ENCODE measurements around the gene PI16.

PI16 gene

DNA sequence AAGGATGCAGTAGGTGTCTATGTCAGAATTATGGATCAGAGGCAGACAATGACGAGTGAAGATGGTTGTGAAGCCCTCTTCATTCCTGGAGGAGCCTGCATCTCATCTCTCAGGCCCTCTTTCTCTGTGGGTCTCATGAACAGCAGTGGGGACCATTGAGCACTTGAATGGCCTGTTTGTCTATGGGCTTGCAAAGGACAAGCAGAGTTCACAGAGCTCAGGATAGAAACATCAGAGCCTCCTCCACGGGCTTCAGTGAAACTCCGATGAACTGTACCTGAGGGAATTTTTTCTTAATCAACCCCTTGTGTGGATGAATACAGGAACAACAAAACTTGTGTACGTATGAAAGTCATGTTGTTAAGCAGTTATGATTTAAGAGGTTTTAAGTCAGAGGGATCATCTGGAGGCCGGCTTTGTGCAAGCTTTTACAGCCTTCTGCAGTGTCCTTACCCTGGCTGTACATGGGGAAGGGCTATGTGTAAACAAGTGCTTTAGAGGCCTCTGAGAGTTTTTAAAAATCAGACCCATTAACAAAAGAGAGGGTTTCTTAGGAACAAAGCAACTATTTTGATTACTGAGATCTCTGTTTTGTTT, 29.7 kb upstream of the PI16 start:
- TF ChIP-seq, protein P1, sequence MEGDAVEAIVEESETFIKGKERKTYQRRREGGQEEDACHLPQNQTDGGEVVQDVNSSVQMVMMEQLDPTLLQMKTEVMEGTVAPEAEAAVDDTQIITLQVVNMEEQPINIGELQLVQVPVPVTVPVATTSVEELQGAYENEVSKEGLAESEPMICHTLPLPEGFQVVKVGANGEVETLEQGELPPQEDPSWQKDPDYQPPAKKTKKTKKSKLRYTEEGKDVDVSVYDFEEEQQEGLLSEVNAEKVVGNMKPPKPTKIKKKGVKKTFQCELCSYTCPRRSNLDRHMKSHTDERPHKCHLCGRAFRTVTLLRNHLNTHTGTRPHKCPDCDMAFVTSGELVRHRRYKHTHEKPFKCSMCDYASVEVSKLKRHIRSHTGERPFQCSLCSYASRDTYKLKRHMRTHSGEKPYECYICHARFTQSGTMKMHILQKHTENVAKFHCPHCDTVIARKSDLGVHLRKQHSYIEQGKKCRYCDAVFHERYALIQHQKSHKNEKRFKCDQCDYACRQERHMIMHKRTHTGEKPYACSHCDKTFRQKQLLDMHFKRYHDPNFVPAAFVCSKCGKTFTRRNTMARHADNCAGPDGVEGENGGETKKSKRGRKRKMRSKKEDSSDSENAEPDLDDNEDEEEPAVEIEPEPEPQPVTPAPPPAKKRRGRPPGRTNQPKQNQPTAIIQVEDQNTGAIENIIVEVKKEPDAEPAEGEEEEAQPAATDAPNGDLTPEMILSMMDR (IDR thresholded peaks at IDR 0.05): no peak

DNA sequence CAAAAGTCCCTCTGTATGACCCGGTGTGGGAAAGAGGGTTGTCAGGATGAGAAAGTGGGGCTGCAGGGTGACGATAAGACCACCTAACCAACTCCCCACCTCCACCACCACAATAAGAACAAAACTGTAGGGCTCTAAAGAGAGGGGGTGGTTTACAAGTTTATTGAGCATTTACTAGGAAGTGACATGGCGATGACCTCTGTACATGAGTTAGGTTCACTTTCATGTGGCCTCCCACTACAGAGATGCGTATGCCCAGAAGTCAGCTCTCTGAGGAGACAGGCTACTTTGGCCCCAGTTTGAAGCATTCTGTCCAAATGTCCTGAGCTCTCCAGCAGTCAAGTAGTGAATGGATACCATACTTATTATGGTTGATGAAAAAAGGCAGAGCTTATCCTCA, 28.7 kb upstream of the PI16 start:
- TF ChIP-seq, protein P1 (IDR thresholded peaks at IDR 0.05): no peak

DNA sequence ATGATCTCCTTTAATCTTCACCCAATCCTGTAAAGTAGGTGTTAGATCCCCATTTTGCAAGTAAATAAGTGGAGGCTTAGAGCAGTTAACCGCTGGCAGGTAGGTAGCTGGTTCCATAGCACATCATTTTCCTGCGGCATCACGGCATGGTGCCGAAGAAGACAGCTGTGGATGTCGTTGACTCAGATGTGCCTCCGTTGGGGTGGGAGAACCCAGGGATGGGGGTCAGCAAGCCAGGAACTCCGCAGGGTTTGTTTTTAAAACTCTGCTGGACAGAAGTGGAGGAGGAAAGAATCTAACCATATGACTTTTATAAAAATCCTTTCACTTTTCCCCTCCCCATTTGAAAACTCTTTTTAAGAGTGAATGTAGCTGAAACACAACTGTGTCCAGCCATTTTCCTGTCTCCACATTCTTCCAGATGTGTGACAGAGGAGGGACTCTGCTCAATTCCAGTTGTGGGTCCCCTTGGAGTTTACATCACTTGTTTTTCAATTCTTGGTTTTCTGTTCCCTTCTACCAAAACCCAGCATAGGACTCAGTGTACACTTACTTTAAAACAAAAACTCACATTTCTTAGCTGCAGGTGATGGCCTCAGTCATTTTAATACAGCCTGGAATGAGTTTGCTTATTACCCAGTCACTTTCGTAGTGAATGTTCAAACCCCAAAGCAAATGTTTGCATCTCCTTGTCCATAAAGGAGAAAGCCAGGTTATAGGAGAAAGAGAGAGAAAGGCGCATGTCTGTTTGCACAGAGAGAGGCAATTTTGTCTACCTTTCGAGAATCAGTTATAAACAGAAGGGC, 27.6 kb upstream of the PI16 start:
- TF ChIP-seq, protein P1 (IDR thresholded peaks at IDR 0.05): no peak

DNA sequence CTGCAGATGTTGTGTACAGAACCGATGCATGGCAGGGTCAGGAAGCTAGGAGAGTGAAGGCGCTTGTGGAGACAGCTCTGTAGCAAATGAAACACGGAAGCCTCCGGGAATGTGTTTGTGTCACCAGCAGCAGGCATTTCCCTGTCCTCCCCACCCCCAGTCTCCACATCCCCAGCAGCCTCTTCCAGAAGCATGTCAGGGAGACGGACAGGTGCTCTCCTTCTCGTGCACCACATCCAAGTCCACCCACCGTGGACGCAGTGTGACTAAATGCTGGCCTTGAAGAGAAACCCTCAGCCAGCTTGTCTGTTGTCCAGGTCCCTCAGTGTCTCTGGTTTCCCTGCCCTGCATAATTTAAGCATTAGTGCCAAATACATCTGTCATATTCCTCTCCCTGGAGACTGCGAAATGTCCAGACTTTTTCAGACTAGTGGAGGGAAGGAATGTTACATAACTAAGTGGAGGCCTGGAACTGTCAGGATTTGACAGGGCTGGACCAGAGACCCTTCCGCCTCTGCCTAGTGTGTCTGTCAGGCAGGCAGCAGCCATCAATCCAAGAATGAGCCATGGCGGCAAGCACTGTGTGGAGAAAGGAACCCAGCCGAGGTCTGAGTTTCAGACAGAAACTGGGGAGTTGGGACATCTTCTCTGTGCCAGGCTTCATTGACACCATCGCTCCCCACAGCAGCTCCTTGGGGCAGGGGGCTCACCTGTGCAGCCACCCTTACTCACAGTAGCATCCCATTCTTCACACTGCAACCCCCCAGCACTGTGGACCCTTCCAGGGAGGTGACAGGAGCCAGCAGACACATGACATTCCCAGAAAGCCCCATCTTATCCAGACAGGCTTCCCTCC, 26.6 kb upstream of the PI16 start:
- TF ChIP-seq, protein P1 (IDR thresholded peaks at IDR 0.05): no peak

DNA sequence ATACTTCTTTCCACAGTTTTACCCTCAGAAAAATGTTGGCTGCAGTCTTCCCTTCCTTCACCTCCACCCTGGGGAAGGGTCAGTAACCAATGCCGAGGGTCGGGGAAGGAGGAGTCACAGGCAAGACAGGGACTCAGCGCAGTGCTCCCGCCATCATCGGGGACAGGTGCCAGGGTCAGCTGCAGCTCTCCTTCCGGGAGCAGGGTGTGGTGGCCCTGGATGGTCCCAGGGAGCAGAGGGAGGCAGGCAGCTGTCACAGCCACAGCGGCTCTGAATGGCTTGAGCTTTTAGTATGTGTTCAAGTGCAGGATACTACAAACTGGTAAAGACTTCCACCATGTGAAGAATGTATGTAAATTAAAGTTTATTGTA, 26.0 kb upstream of the PI16 start:
- TF ChIP-seq, protein P1 (IDR thresholded peaks at IDR 0.05): no peak

DNA sequence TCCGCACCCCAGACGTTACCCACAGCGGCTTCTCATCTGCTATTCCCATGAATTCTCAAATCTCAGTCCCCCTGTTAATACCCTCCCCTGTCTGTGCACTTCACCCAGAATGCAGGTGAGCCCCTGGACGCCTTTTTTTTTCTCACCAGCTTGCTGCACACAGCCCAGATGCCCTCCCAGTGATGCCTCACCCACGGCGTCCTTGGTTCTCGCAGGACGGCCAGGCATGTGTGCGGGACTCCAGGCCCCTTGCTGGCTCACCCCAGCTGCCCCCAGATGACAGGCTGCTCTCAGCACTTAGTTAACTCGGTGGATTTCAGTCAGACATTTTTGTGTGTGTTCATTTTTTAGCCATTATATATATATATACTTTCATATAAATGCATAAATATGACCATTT, 25.4 kb upstream of the PI16 start:
- TF ChIP-seq, protein P1 (IDR thresholded peaks at IDR 0.05): no peak

DNA sequence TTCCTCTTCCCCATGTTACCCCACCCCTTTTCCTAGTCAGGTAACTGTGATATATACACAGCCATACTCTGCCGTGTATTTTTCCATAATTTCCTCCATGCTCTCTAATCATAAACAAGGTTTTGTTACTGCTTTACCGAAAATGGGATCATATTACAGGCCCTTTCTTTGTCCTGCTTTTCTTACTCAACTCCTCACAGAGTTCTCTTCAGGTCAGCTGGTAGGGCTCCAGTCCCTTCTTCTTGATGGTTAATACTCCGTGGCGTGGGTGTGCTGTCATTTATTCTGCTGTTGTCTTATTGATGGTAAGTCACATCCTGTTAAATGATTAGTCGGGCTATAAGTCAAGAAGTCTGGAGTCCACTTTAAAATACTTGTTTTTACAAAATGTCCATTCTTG, 24.9 kb upstream of the PI16 start:
- TF ChIP-seq, protein P1 (IDR thresholded peaks at IDR 0.05): no peak

Measured in LNCAP (cell line).